Gastroesophageal sphincter (tissue), 3 donors: Measurements from ENCODE around the gene MLXIP.

Experiments
- CTCF ChIP-seq, 4 experiments: fragments of 200-600 bp in 2 of 4; fragments of 450-650 bp in 2 of 4; sonication (generic) in 1 of 4; IDR thresholded peaks; one replicate each; pipeline ENCODE4 v1.5.1; 2017 to 2019; ENCODE audit warnings: antibody characterized with exemption in 4 of 4, mild to moderate bottlenecking in 2 of 4, moderate library complexity in 2 of 4
- EP300 ChIP-seq: sonication (generic); formaldehyde crosslinking; IDR thresholded peaks from one replicate; pipeline ENCODE4 v1.6.1; 2017; ENCODE audit warnings: antibody characterized with exemption, mild to moderate bottlenecking
- POLR2A ChIP-seq, 2 donors: fragments of 450-650 bp; IDR thresholded peaks; one replicate each; pipeline ENCODE4 v1.6.1; 2017; ENCODE audit warnings: antibody characterized with exemption in 2 of 2, mild to moderate bottlenecking in 2 of 2, moderate library complexity in 1 of 2
- POLR2AphosphoS5 ChIP-seq: sonication (generic); formaldehyde crosslinking; IDR thresholded peaks from one replicate; pipeline ENCODE4 v1.6.1; 2017; ENCODE audit warnings: antibody characterized with exemption

- no peak for TF ChIP-seq CTCF (IDR thresholded peaks at IDR 0.05)
- no peak for TF ChIP-seq POLR2A (IDR thresholded peaks at IDR 0.05)
- peak; percentile 70 for TF ChIP-seq POLR2AphosphoS5
- no peak for TF ChIP-seq EP300
These were observed 13.6 kb upstream of the MLXIP start for GRCh38 chr12:122064780-122065588.
